ENCODE results near the gene TMEM244.
"Not testable (repeated sequence)": the region's sequence is repeated elsewhere in the genome, so short reads cannot be mapped to it uniquely, and the experiment has no call there.

The TMEM244 gene

GRCh38 chr6:129867403-129867802, 6.3 kb upstream of the TMEM244 start:
- no peak for DNase-seq (ENCODE audit: low read depth in 1 of 2, low spot score in 1 of 2)

GRCh38 chr6:129866688-129867087, 5.6 kb upstream of the TMEM244 start:
- no peak for DNase-seq (ENCODE audit: low read depth in 1 of 2, low spot score in 1 of 2)

GRCh38 chr6:129866256-129866655, 5.1 kb upstream of the TMEM244 start:
- no peak for DNase-seq (ENCODE audit: low read depth in 1 of 2, low spot score in 1 of 2)

GRCh38 chr6:129865013-129865412, 3.9 kb upstream of the TMEM244 start:
- DNase-seq (ENCODE audit: low read depth in 1 of 2, low spot score in 1 of 2): no peak

GRCh38 chr6:129863664-129864063, 2.5 kb upstream of the TMEM244 start:
- no peak for DNase-seq (ENCODE audit: low read depth in 1 of 2, low spot score in 1 of 2)

- no peak for DNase-seq (ENCODE audit: low read depth in 1 of 2, low spot score in 1 of 2)
Measured at GRCh38 chr6:129859524-129859923, 1.6 kb downstream of the TMEM244 start.

GRCh38 chr6:129857838-129858237, 3.3 kb downstream of the TMEM244 start:
- DNase-seq (ENCODE audit: low read depth in 1 of 2, low spot score in 1 of 2): no peak

GRCh38 chr6:129853996-129854711, 7.0 kb downstream of the TMEM244 start:
- no peak for DNase-seq (ENCODE audit: low read depth in 1 of 2, low spot score in 1 of 2)

- DNase-seq (ENCODE audit: low read depth in 1 of 2, low spot score in 1 of 2): no peak
Measured at GRCh38 chr6:129852257-129852858, 8.8 kb downstream of the TMEM244 start.

- no peak for DNase-seq (ENCODE audit: low read depth in 1 of 2, low spot score in 1 of 2)
Measured at GRCh38 chr6:129849456-129849855, 11.7 kb downstream of the TMEM244 start.

GRCh38 chr6:129846761-129847160, 14.4 kb downstream of the TMEM244 start:
- no peak for DNase-seq (ENCODE audit: low read depth in 1 of 2, low spot score in 1 of 2)

GRCh38 chr6:129845696-129846095, 15.4 kb downstream of the TMEM244 start:
- DNase-seq (ENCODE audit: low read depth in 1 of 2, low spot score in 1 of 2): no peak

- DNase-seq (ENCODE audit: low read depth in 1 of 2, low spot score in 1 of 2): no peak
Measured at GRCh38 chr6:129844118-129844891, 16.8 kb downstream of the TMEM244 start.

- DNase-seq (ENCODE audit: low read depth in 1 of 2, low spot score in 1 of 2): no peak
Measured at GRCh38 chr6:129843573-129843972, 17.5 kb downstream of the TMEM244 start.

- no peak for DNase-seq (ENCODE audit: low read depth in 1 of 2, low spot score in 1 of 2)
Measured at GRCh38 chr6:129842881-129843409, 18.2 kb downstream of the TMEM244 start.

- DNase-seq (ENCODE audit: low read depth in 1 of 2, low spot score in 1 of 2): no peak
Measured at GRCh38 chr6:129842137-129842536, 19.0 kb downstream of the TMEM244 start.

GRCh38 chr6:129839562-129839961, 21.6 kb downstream of the TMEM244 start:
- DNase-seq (ENCODE audit: low read depth in 1 of 2, low spot score in 1 of 2): not testable (repeated sequence)

GRCh38 chr6:129835691-129836090, 25.4 kb downstream of the TMEM244 start:
- no peak for DNase-seq (ENCODE audit: low read depth in 1 of 2, low spot score in 1 of 2)

GRCh38 chr6:129832299-129832698, 28.8 kb downstream of the TMEM244 start:
- DNase-seq (ENCODE audit: low read depth in 1 of 2, low spot score in 1 of 2): no peak

- no peak for DNase-seq (ENCODE audit: low read depth in 1 of 2, low spot score in 1 of 2)
Measured at GRCh38 chr6:129828229-129828628, 32.9 kb downstream of the TMEM244 start.

- no peak for DNase-seq (ENCODE audit: low read depth in 1 of 2, low spot score in 1 of 2)
Measured at GRCh38 chr6:129818251-129818650, 42.9 kb downstream of the TMEM244 start.

GRCh38 chr6:129817821-129818220, 43.3 kb downstream of the TMEM244 start:
- no peak for DNase-seq (ENCODE audit: low read depth in 1 of 2, low spot score in 1 of 2)

Measured in activated CD4-positive, alpha-beta T cell treated with anti-CD3 and anti-CD28 coated beads, Interleukin-2, amount 50 U/mL, for 24 hours (primary cell).